IMR-90 (cell line): ENCODE measurements around the gene ARHGEF4. TPM values are rescaled to one million over a fixed set of nuclear protein-coding genes. Genes with fewer than 3 reads are reported as not detected.

Experiments used
- ATAC-seq: fragments of 200-7000 bp; cut with Tn5 transposase; 2 replicates; pipeline ENCODE4 v1.9.1; 2020; ENCODE audit warnings: low read depth, mild to moderate bottlenecking, moderate library complexity
- BruUV-seq: library from RNA; stranded (reverse); fragments of 400-500 nt; replicated peaks from 2 replicates; lab custom pipeline; 2021; lab: Mats Ljungman, UMichigan
- CTCF ChIA-PET: fragments of 300-600 bp; formaldehyde crosslinking; extraction: SDS; loops from one replicate; lab custom pipeline; 2021; ENCODE audit warnings: antibody characterized with exemption; lab: Yijun Ruan, JAX
- POLR2A ChIA-PET: fragments of 300-600 bp; sonication (Branson Sonifier 250); formaldehyde crosslinking; loops from one replicate; lab custom pipeline; 2022; ENCODE audit warnings: antibody characterized with exemption; ENCODE audit not compliant: unreplicated experiment; lab: Charles Lee
- DNase-seq: peaks from one replicate; pipeline ENCODE4 v3.0.0; 2013
- H2AFZ ChIP-seq: replicated peaks from 2 replicates; pipeline ENCODE3; 2013; ENCODE audit warnings: low read length, mild to moderate bottlenecking; ENCODE audit not compliant: poor library complexity
- H2AK5ac ChIP-seq: 2 replicates; pipeline ENCODE4 v1.6.1; 2013; ENCODE audit warnings: low read depth, low read length, inconsistent platforms
- H2AK9ac ChIP-seq: replicated peaks from 2 replicates; pipeline ENCODE3; 2013; ENCODE audit warnings: mild to moderate bottlenecking, low read depth, low read length, moderate library complexity; ENCODE audit not compliant: poor library complexity
- H2BK120ac ChIP-seq: 2 replicates; pipeline ENCODE4 v1.6.1; 2013; ENCODE audit warnings: low read depth, low read length, inconsistent platforms
- H2BK15ac ChIP-seq: 3 replicates; pipeline ENCODE4 v1.6.1; 2013; ENCODE audit warnings: low read depth, low read length, inconsistent platforms
- H2BK20ac ChIP-seq: 2 replicates; pipeline ENCODE4 v1.6.1; 2013; ENCODE audit warnings: low read depth, mild to moderate bottlenecking, inconsistent platforms, low read length, moderate library complexity
- H2BK5ac ChIP-seq: 2 replicates; pipeline ENCODE4 v1.6.1; 2013; ENCODE audit warnings: mild to moderate bottlenecking, low read depth, low read length, inconsistent platforms; ENCODE audit not compliant: poor library complexity, severe bottlenecking
- H3K14ac ChIP-seq: replicated peaks from 2 replicates; pipeline ENCODE4 v1.6.1; 2013; ENCODE audit warnings: low read depth, low read length, inconsistent platforms
- H3K18ac ChIP-seq: 2 replicates; pipeline ENCODE4 v1.6.1; 2013; ENCODE audit warnings: low read depth, low read length, control low read depth
- H3K23ac ChIP-seq: 2 replicates; pipeline ENCODE4 v1.6.1; 2013; ENCODE audit warnings: low read depth, low read length, inconsistent platforms
- H3K27ac ChIP-seq: 2 replicates; pipeline ENCODE4 v1.5.1; 2013; ENCODE audit warnings: mild to moderate bottlenecking, control low read depth, low read length; ENCODE audit not compliant: insufficient read depth
- H3K27me3 ChIP-seq: 2 replicates; pipeline ENCODE4 v1.6.1; 2013; ENCODE audit warnings: low read length; ENCODE audit not compliant: control insufficient read depth, insufficient read depth
- H3K36me3 ChIP-seq: 2 replicates; pipeline ENCODE4 v1.6.1; 2013; ENCODE audit warnings: low read length, mixed read lengths; ENCODE audit not compliant: control insufficient read depth, insufficient read depth
- H3K4ac ChIP-seq: 2 replicates; pipeline ENCODE4 v1.6.1; 2013; ENCODE audit warnings: low read depth, low read length, inconsistent platforms
- H3K4me1 ChIP-seq: 2 replicates; pipeline ENCODE4 v1.6.1; 2013; ENCODE audit warnings: low read length, mixed read lengths; ENCODE audit not compliant: control insufficient read depth, insufficient read depth
- H3K4me2 ChIP-seq: 2 replicates; pipeline ENCODE4 v1.6.1; 2013; ENCODE audit warnings: low read depth, mild to moderate bottlenecking, control low read depth, low read length, moderate library complexity
- H3K4me3 ChIP-seq: 2 replicates; pipeline ENCODE4 v1.5.1; 2013; ENCODE audit warnings: low read depth, mild to moderate bottlenecking, control low read depth, low read length, moderate library complexity; ENCODE audit not compliant: insufficient read depth
- H3K56ac ChIP-seq: 2 replicates; pipeline ENCODE4 v1.6.1; 2013; ENCODE audit warnings: low read length, inconsistent platforms; ENCODE audit not compliant: insufficient read depth; ENCODE audit errors: extremely low read depth
- H3K79me1 ChIP-seq, 2 experiments: 2 replicates each; pipeline ENCODE4 v1.6.1; 2013; ENCODE audit warnings: low read length in 2 of 2, inconsistent platforms in 1 of 2, low read depth in 1 of 2
- H3K9ac ChIP-seq: 2 replicates; pipeline ENCODE4 v1.6.1; 2013; ENCODE audit warnings: low read depth, low read length, control low read depth
- H3K9me1 ChIP-seq: 2 replicates; pipeline ENCODE4 v1.6.1; 2013; ENCODE audit warnings: low read length, inconsistent platforms; ENCODE audit not compliant: insufficient read depth
- H3K9me3 ChIP-seq: 2 replicates; pipeline ENCODE4 v1.6.1; 2013; ENCODE audit warnings: low read length; ENCODE audit not compliant: control insufficient read depth, insufficient read depth
- H4K20me1 ChIP-seq: 2 replicates; pipeline ENCODE4 v1.6.1; 2013; ENCODE audit warnings: low read length, inconsistent platforms; ENCODE audit not compliant: insufficient read depth
- H4K5ac ChIP-seq: 2 replicates; pipeline ENCODE4 v1.6.1; 2013; ENCODE audit warnings: mild to moderate bottlenecking, low read depth, low read length, control low read depth
- H4K8ac ChIP-seq, 2 experiments: 2 replicates each; pipeline ENCODE4 v1.6.1; 2013; ENCODE audit warnings: low read depth in 2 of 2, low read length in 2 of 2, control low read depth in 1 of 2, inconsistent platforms in 1 of 2
- H4K91ac ChIP-seq: 2 replicates; pipeline ENCODE4 v1.6.1; 2013; ENCODE audit warnings: low read depth, low read length, inconsistent platforms; ENCODE audit not compliant: insufficient read depth
- SMC3 ChIP-seq: fragments of 150-350 bp; IDR thresholded peaks from 2 replicates; pipeline ENCODE4 v1.6.1; 2016; ENCODE audit warnings: low read depth, mild to moderate bottlenecking, antibody characterized with exemption, low read length, moderate library complexity
- WGBS, 2 experiments: methylation state at CpG; one replicate each; pipeline versions ENCODE4 v1.1.5 to v1.1.7; 2013; ENCODE audit warnings: missing lambda C conversion rate in 2 of 2; ENCODE audit not compliant: insufficient read length in 1 of 2; ENCODE audit errors: extremely low coverage in 2 of 2; 5-methylcytosine and 5-hydroxymethylcytosine counted together
- dilution Hi-C: fragments of 300-500 bp; cut with HindIII; formaldehyde crosslinking; loops from one replicate; pipeline ENCODE4 v1.14.3; 2018; ENCODE audit warnings: low sequenced_read_pairs; ENCODE audit not compliant: unreplicated experiment
- in situ Hi-C: fragments of 300-500 bp; cut with MboI; formaldehyde crosslinking; loops from 3 replicates; pipeline ENCODE4 v1.14.3; 2019; ENCODE audit warnings: low sequenced_read_pairs, inconsistent platforms, mixed read lengths
- intact Hi-C: fragments of 100-400 bp; cut with micrococcal nuclease; formaldehyde crosslinking; loops from 2 replicates; pipeline ENCODE4 v1.10.0; 2022
- polyA plus RNA-seq, 3 experiments: library from polyadenylated mRNA; depleted of rRNA; stranded (reverse); fragments of >200 nt; gene quantifications; 2 replicates each; pipeline ENCODE4 v1.2.3, GENCODE V29; 2012; ENCODE audit warnings: low replicate concordance in 1 of 3
- total RNA-seq: library from RNA; depleted of rRNA; stranded (reverse); fragments of >200 nt; gene quantifications from 2 replicates; pipeline ENCODE4 v1.2.3, GENCODE V29; 2012

The ARHGEF4 gene
- total and polyA plus RNA-seq, 2 of the 4 experiments (the other 2 are of a cell fraction), result 2.7 to 5.0 TPM

DNA sequence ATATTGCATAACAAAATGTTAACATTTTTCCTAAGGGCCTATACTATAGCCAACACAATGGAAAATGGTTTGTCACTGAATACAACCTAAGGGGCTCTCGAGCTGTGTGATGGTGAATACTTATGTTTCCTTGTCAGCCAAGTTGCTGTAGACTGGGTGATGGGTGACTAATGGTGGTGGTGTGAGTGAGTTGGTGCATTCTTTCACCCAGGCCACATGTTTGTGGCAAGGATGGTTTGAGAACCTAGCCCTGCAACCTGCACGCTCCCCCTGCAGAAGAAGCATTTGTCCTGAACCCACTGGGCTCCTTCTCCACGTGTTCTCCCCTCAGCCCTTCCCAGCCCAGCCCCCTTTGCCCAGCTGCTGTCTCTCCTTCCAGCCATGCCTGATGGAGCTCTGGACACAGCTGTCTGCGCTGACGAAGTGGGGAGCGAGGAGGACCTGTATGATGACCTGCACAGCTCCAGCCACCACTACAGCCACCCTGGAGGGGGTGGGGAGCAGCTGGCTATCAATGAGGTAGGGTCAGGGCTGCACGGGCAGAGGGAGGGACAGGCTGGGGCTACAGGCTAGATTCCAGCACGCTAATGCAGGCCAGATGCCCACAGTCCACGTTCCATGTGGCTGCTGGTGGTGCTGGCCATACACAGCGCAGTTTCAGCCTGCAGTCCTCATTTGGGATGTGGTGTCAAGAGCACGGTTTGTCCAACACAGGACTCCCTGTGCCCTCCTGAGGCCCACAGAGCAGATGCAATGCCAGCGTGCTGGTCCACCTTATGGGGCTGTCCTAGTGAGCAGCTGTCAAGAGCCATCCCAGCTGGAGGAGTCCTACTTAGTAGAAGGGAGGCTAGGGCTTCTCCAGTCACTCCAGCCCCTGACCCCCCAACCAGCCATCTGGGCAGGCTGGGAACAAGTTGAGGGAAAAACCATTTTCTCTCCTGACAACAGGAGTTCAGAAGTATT, 191.1 kb downstream of the ARHGEF4 start:
- no peak overlapping the region for H2BK5ac ChIP-seq
- dilution Hi-C loops, result no loop called here
- no peak overlapping the region for H4K91ac ChIP-seq
- POLR2A ChIA-PET, result no interaction called here
- H3K4me3 ChIP-seq, result no peak overlapping the region
- H3K14ac ChIP-seq, result no peak overlapping the region
- no peak overlapping the region for H4K5ac ChIP-seq
- H3K56ac ChIP-seq, result no peak overlapping the region
- no peak overlapping the region for H3K18ac ChIP-seq
- no peaks in the 10 kb centered on the region for H3K4me1 ChIP-seq
- CTCF ChIA-PET, result no interaction called here
- DNase-seq (no peak), ATAC-seq (no peak)
- H3K36me3 ChIP-seq, result no peaks in the 10 kb centered on the region
- H3K4ac ChIP-seq, result no peak overlapping the region
- no peak overlapping the region for H3K23ac ChIP-seq
- H3K4me2 ChIP-seq, result no peak overlapping the region
- BruUV-seq, result no TSS peak
- H3K27ac ChIP-seq, result no peak overlapping the region
- H2BK20ac ChIP-seq, result no peak overlapping the region
- H2BK15ac ChIP-seq, result no peak overlapping the region
- H3K9me3 ChIP-seq, result peaks cover 6% of the 10 kb centered on the region; the same call in 1 of the 2 replicates
- H3K27me3 ChIP-seq, result no peaks in the 10 kb centered on the region; the same call in none of the 2 replicates
- no peak overlapping the region for H2BK120ac ChIP-seq
- in situ Hi-C loops, result no loop called here
- TF ChIP-seq SMC3, result no peak
- H3K9me1 ChIP-seq, result no peaks in the 10 kb centered on the region
- WGBS, 2 experiments, result 43% methylated on average over 3 of the region's 12 CpGs; no CpG with 5 or more reads in 1 of the 2 experiments
- H4K20me1 ChIP-seq, result no peaks in the 10 kb centered on the region
- H3K9ac ChIP-seq, result no peak overlapping the region
- H4K8ac ChIP-seq, result no peak overlapping the region
- H2AK5ac ChIP-seq, result no peak overlapping the region
- no peaks in the 10 kb centered on the region for H3K79me1 ChIP-seq
- intact Hi-C loops, result no loop called here
- H2AK9ac ChIP-seq, result no peak overlapping the region
- peak overlapping the region; percentile 29 for H2AFZ ChIP-seq
